Uterus (tissue), 4 donors: ENCODE results near the gene PTPRD. TPM values are rescaled to one million over a fixed set of nuclear protein-coding genes. Genes with fewer than 3 reads are reported as not detected.

ENCODE experiments used
- DNase-seq, 2 donors: peaks; one replicate each; pipeline ENCODE4 v3.0.0-alpha.2; 2019 to 2020
- H3K27ac ChIP-seq, 2 donors: fragments of 200-600 bp; sonication (generic); 1 replicate in 1 of 2; 2 replicates in 1 of 2; pipeline ENCODE4 v1.5.1; 2016 to 2018
- H3K27me3 ChIP-seq, 2 donors: fragments of 200-600 bp; sonication (generic); one replicate each; pipeline ENCODE4 v1.5.1; 2018 to 2019; ENCODE audit warnings: control low read depth in 1 of 2
- H3K36me3 ChIP-seq, 2 donors: fragments of 200-600 bp; sonication (generic); one replicate each; pipeline ENCODE4 v1.5.1; 2019; ENCODE audit warnings: control low read depth in 1 of 2
- H3K4me1 ChIP-seq, 2 donors: fragments of 200-600 bp; sonication (generic); one replicate each; pipeline ENCODE4 v1.5.1; 2018 to 2019; ENCODE audit warnings: control low read depth in 1 of 2
- H3K4me3 ChIP-seq, 2 donors: fragments of 200-600 bp; sonication (generic); 1 replicate in 1 of 2; 2 replicates in 1 of 2; pipeline ENCODE4 v1.5.1; 2018 to 2019; ENCODE audit warnings: mild to moderate bottlenecking in 1 of 2
- H3K9me3 ChIP-seq, 2 donors: fragments of 200-600 bp; sonication (generic); one replicate each; pipeline ENCODE4 v1.5.1; 2019; ENCODE audit warnings: control low read depth in 1 of 2
- CTCF ChIP-seq, 4 experiments: fragments of 200-600 bp in 2 of 4; fragments of 450-650 bp in 2 of 4; sonication (generic) in 2 of 4; IDR thresholded peaks; one replicate each; pipeline ENCODE4 v1.5.1; 2016 to 2019; ENCODE audit warnings: antibody characterized with exemption in 4 of 4, mild to moderate bottlenecking in 2 of 4, moderate library complexity in 1 of 4
- POLR2A ChIP-seq, 2 donors: fragments of 450-650 bp; IDR thresholded peaks; one replicate each; pipeline ENCODE4 v1.6.1; 2016; ENCODE audit warnings: antibody characterized with exemption in 2 of 2, mild to moderate bottlenecking in 1 of 2, moderate library complexity in 1 of 2
- intact Hi-C: fragments of 100-400 bp; cut with DNase I; formaldehyde crosslinking; loops from one replicate; pipeline ENCODE4 v1.15.1; 2023; ENCODE audit warnings: low total_unique reads
- total RNA-seq, 4 donors: library from RNA; depleted of rRNA in 3 of 4; stranded (reverse); fragments of >200 nt in 3 of 4; gene quantifications; one replicate each; pipeline versions ENCODE4 v1.1.0 to v1.2.4, GENCODE V29; 2014 to 2023
- donor health status: DM: yes; HTN: yes; CAD: no.

PTPRD gene
- total RNA-seq, 4 donors from 2014 or later: 1.2 to 136 (median 26.4) TPM

- H3K4me3 ChIP-seq: no peak overlapping the region
- no peaks in the 10 kb centered on the region for H3K9me3 ChIP-seq
- intact Hi-C loops: no loop called here
- no peak for TF ChIP-seq CTCF (IDR thresholded peaks at IDR 0.05)
- TF ChIP-seq POLR2A (IDR thresholded peaks at IDR 0.05): no peak
- H3K27ac ChIP-seq: no peak overlapping the region
- DNase-seq: no peak
- H3K36me3 ChIP-seq: no peaks in the 10 kb centered on the region
- no peaks in the 10 kb centered on the region for H3K27me3 ChIP-seq
- H3K4me1 ChIP-seq: no peaks in the 10 kb centered on the region
These were observed 1944.1 kb downstream of the PTPRD start for GRCh38 chr9:8668751-8669150.

DNA sequence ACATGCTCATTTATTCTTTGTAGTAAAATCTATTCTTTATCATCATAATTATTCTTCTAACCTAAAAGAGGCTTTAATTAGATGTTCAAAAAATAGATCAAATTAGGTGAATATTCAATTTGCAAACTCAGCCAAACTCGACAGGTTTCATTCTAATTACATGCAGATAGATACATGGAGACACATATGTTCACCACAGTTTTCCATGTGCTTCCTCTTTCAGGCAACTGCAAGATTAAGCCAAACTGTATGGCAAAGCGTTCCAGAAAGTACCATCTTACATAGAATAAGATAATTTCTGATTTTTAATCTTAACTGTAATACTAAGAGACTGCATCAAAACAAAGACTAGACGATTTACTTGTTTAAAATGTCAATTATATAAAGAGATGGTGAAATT is 1944.6 kb downstream of the PTPRD start:
- intact Hi-C loops: no loop called here
- no peaks in the 10 kb centered on the region for H3K36me3 ChIP-seq
- no peak for TF ChIP-seq POLR2A (IDR thresholded peaks at IDR 0.05)
- no peak for TF ChIP-seq CTCF (IDR thresholded peaks at IDR 0.05)

DNA sequence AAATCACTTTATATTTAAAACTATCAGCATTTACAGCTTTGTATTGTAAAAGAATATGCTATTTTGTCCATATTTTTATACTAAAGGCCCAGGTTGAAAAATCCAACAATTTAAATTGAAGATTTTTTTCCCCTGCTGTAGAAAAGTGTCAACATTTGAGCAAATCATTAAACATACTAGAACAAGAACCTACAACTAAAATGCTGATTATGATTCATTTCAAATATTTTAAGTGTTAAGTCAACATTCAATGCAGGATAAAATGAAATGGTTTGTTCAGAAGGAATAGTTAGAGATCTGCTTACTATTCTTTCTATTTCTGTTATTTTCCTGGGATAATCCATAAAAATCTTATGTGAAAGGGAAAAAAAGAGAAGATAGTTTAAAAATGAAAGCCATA is 1946.7 kb downstream of the PTPRD start:
- TF ChIP-seq POLR2A (IDR thresholded peaks at IDR 0.05) (no peak), CTCF (IDR thresholded peaks at IDR 0.05) (no peak)
- Histone ChIP-seq H3K27ac (no peak overlapping the region), H3K36me3 (no peaks in the 10 kb centered on the region), H3K9me3 (no peaks in the 10 kb centered on the region), H3K27me3 (no peaks in the 10 kb centered on the region), H3K4me1 (no peaks in the 10 kb centered on the region), H3K4me3 (no peak overlapping the region)
- intact Hi-C loops: no loop called here
- DNase-seq: no peak

More for the DNA sequence above, 1944.6 kb downstream of the PTPRD start:
- Histone ChIP-seq H3K4me1 (no peaks in the 10 kb centered on the region), H3K9me3 (no peaks in the 10 kb centered on the region), H3K4me3 (no peak overlapping the region), H3K27ac (no peak overlapping the region), H3K27me3 (no peaks in the 10 kb centered on the region)
- no peak for DNase-seq

GRCh38 chr9:8660383-8660782 is 1952.4 kb downstream of the PTPRD start:
- Histone ChIP-seq H3K4me1 (no peaks in the 10 kb centered on the region), H3K27me3 (no peaks in the 10 kb centered on the region), H3K9me3 (no peaks in the 10 kb centered on the region), H3K36me3 (no peaks in the 10 kb centered on the region), H3K27ac (no peak overlapping the region), H3K4me3 (no peak overlapping the region)
- DNase-seq: peak; percentile 18 to 54
- TF ChIP-seq POLR2A (IDR thresholded peaks at IDR 0.05) (no peak), CTCF (IDR thresholded peaks at IDR 0.05) (no peak)
- intact Hi-C loops: no loop called here

- Histone ChIP-seq H3K27ac (no peak overlapping the region), H3K4me3 (no peak overlapping the region), H3K9me3 (no peaks in the 10 kb centered on the region), H3K27me3 (no peaks in the 10 kb centered on the region), H3K36me3 (no peaks in the 10 kb centered on the region), H3K4me1 (no peaks in the 10 kb centered on the region)
- no peak for DNase-seq
- intact Hi-C loops: no loop called here
- TF ChIP-seq POLR2A (IDR thresholded peaks at IDR 0.05) (no peak), CTCF (IDR thresholded peaks at IDR 0.05) (no peak)
These were observed 1953.7 kb downstream of the PTPRD start for GRCh38 chr9:8659108-8659507.
